Dendritic cell treated with granulocyte-macrophage colony-stimulating factor and Interleukin-4, amounts not matched to agents 40 ng/mL and 50 ng/mL, for 4 days (primary cell): ENCODE measurements around the gene PILRB.
A peak's percentile ranks its signal among the peaks of the same experiment; 100 is the strongest.
"Not testable (repeated sequence)": the region's sequence is repeated elsewhere in the genome, so short reads cannot be mapped to it uniquely, and the experiment has no call there.

Source experiments
- H3K27ac Mint-ChIP-seq: one replicate; pipeline ENCODE4 v1.8.0; 2022; ENCODE audit warnings: mild to moderate bottlenecking, mixed read lengths
- H3K27me3 Mint-ChIP-seq: one replicate; pipeline ENCODE4 v1.8.0; 2022; ENCODE audit warnings: mild to moderate bottlenecking, mixed read lengths
- H3K36me3 Mint-ChIP-seq: one replicate; pipeline ENCODE4 v1.8.0; 2022; ENCODE audit warnings: low read depth, mixed read lengths
- H3K4me1 Mint-ChIP-seq: one replicate; pipeline ENCODE4 v1.8.0; 2022; ENCODE audit warnings: low read depth, mixed read lengths
- H3K4me3 Mint-ChIP-seq: one replicate; pipeline ENCODE4 v1.8.0; 2022; ENCODE audit warnings: mild to moderate bottlenecking, moderate library complexity, mixed read lengths
- H3K9me3 Mint-ChIP-seq: one replicate; pipeline ENCODE4 v1.8.0; 2022; ENCODE audit warnings: mixed read lengths
- intact Hi-C: fragments of 100-400 bp; cut with micrococcal nuclease; formaldehyde crosslinking; loops from one replicate; pipeline ENCODE4 v1.15.0; 2022

PILRB gene

GRCh38 chr7:100358027-100358856, at the start of gene PILRB:
Gene PILRB (plus strand): TSS chr7:100358117. CDS start chr7:100358303, 186 bp downstream.
- Mint-ChIP-seq H3K4me1 (peaks cover 37% of the 10 kb centered on the region), H3K27ac (peak within 1 kb of the TSS; percentile 61), H3K27me3 (no peaks in the 10 kb centered on the region), H3K4me3 (no peak within 1 kb of the TSS), H3K9me3 (no peaks in the 10 kb centered on the region), H3K36me3 (peaks cover 100% of the 10 kb centered on the region)
- intact Hi-C loops, result no loop called here

GRCh38 chr7:100318329-100318728, 39.6 kb upstream of the PILRB start:
- Mint-ChIP-seq H3K36me3 (peaks cover 10% of the 10 kb centered on the region), H3K4me1 (peaks cover 16% of the 10 kb centered on the region), H3K27me3 (peaks cover 16% of the 10 kb centered on the region)
- H3K9me3 Mint-ChIP-seq, intact Hi-C loops, H3K4me3 Mint-ChIP-seq, H3K27ac Mint-ChIP-seq: not testable (repeated sequence)

- peaks cover 21% of the 10 kb centered on the region for H3K4me1 Mint-ChIP-seq
- peaks cover 37% of the 10 kb centered on the region for H3K36me3 Mint-ChIP-seq
- H3K4me3 Mint-ChIP-seq, H3K27me3 Mint-ChIP-seq, H3K27ac Mint-ChIP-seq, H3K9me3 Mint-ChIP-seq, intact Hi-C loops: not testable (repeated sequence)
Observed at GRCh38 chr7:100321648-100322047, 36.3 kb upstream of the PILRB start.

- H3K4me1 Mint-ChIP-seq, H3K27me3 Mint-ChIP-seq, H3K9me3 Mint-ChIP-seq, intact Hi-C loops, H3K27ac Mint-ChIP-seq, H3K4me3 Mint-ChIP-seq: not testable (repeated sequence)
- H3K36me3 Mint-ChIP-seq, result peaks cover 43% of the 10 kb centered on the region
Observed at GRCh38 chr7:100324194-100324593, 33.7 kb upstream of the PILRB start.

- H3K27me3 Mint-ChIP-seq, H3K4me1 Mint-ChIP-seq, intact Hi-C loops, H3K9me3 Mint-ChIP-seq, H3K4me3 Mint-ChIP-seq, H3K27ac Mint-ChIP-seq: not testable (repeated sequence)
- H3K36me3 Mint-ChIP-seq, result peaks cover 34% of the 10 kb centered on the region
Observed at GRCh38 chr7:100325671-100326070, 32.2 kb upstream of the PILRB start.

GRCh38 chr7:100326914-100327313, 31.0 kb upstream of the PILRB start:
- H3K4me3 Mint-ChIP-seq, H3K27me3 Mint-ChIP-seq, intact Hi-C loops, H3K4me1 Mint-ChIP-seq, H3K27ac Mint-ChIP-seq, H3K9me3 Mint-ChIP-seq: not testable (repeated sequence)
- peaks cover 33% of the 10 kb centered on the region for H3K36me3 Mint-ChIP-seq

- Mint-ChIP-seq H3K36me3 (peaks cover 35% of the 10 kb centered on the region), H3K27ac (peak overlapping the region; percentile 93), H3K4me3 (peak overlapping the region; percentile 89), H3K4me1 (peaks cover 12% of the 10 kb centered on the region)
- intact Hi-C loops, H3K9me3 Mint-ChIP-seq, H3K27me3 Mint-ChIP-seq: not testable (repeated sequence)
Observed at GRCh38 chr7:100335566-100336466, 22.1 kb upstream of the PILRB start.

GRCh38 chr7:100338083-100338696, 19.7 kb upstream of the PILRB start:
- H3K36me3 Mint-ChIP-seq, result peaks cover 57% of the 10 kb centered on the region

GRCh38 chr7:100341286-100341685, 16.6 kb upstream of the PILRB start:
- H3K27me3 Mint-ChIP-seq, H3K27ac Mint-ChIP-seq, H3K9me3 Mint-ChIP-seq, H3K4me3 Mint-ChIP-seq, intact Hi-C loops: not testable (repeated sequence)
- peaks cover 13% of the 10 kb centered on the region for H3K4me1 Mint-ChIP-seq
- peaks cover 79% of the 10 kb centered on the region for H3K36me3 Mint-ChIP-seq

More at GRCh38 chr7:100338083-100338696, 19.7 kb upstream of the PILRB start:
- H3K4me3 Mint-ChIP-seq, H3K27me3 Mint-ChIP-seq, intact Hi-C loops, H3K9me3 Mint-ChIP-seq, H3K27ac Mint-ChIP-seq: not testable (repeated sequence)
- peaks cover 12% of the 10 kb centered on the region for H3K4me1 Mint-ChIP-seq

GRCh38 chr7:100342765-100343164, 15.2 kb upstream of the PILRB start:
- Mint-ChIP-seq H3K36me3 (peaks cover 89% of the 10 kb centered on the region), H3K9me3 (no peaks in the 10 kb centered on the region), H3K4me1 (peaks cover 13% of the 10 kb centered on the region), H3K27ac (no peak overlapping the region), H3K27me3 (no peaks in the 10 kb centered on the region), H3K4me3 (no peak overlapping the region)
- intact Hi-C loops, result no loop called here

- H3K27ac Mint-ChIP-seq, result peak overlapping the region; percentile 67
- H3K9me3 Mint-ChIP-seq, H3K4me3 Mint-ChIP-seq, intact Hi-C loops, H3K27me3 Mint-ChIP-seq, H3K4me1 Mint-ChIP-seq: not testable (repeated sequence)
- H3K36me3 Mint-ChIP-seq, result peaks cover 89% of the 10 kb centered on the region
Observed at GRCh38 chr7:100344124-100344559, 13.8 kb upstream of the PILRB start.

- H3K9me3 Mint-ChIP-seq, intact Hi-C loops: not testable (repeated sequence)
- H3K36me3 Mint-ChIP-seq, result peaks cover 89% of the 10 kb centered on the region
Observed at GRCh38 chr7:100344560-100345287, 13.2 kb upstream of the PILRB start.

GRCh38 chr7:100345288-100345672, 12.6 kb upstream of the PILRB start:
- H3K9me3 Mint-ChIP-seq, H3K4me3 Mint-ChIP-seq, H3K4me1 Mint-ChIP-seq, intact Hi-C loops, H3K27me3 Mint-ChIP-seq: not testable (repeated sequence)
- peaks cover 89% of the 10 kb centered on the region for H3K36me3 Mint-ChIP-seq
- H3K27ac Mint-ChIP-seq, result peak overlapping the region; percentile 67

More at GRCh38 chr7:100344560-100345287, 13.2 kb upstream of the PILRB start:
- not testable (repeated sequence) for H3K4me3 Mint-ChIP-seq, H3K4me1 Mint-ChIP-seq, H3K27me3 Mint-ChIP-seq
- peak overlapping the region; percentile 67 for H3K27ac Mint-ChIP-seq
